GM23338 (cell line): ENCODE measurements around the gene CD244. TPM values are rescaled to one million over a fixed set of nuclear protein-coding genes. Genes with fewer than 3 reads are reported as not detected.

ENCODE experiments used
- ATAC-seq: fragments of 200-7000 bp; cut with Tn5 transposase; 3 replicates; pipeline ENCODE4 v1.9.1; 2020
- DNase-seq: peaks from one replicate; pipeline ENCODE4 v3.0.0-alpha.2; 2015; ENCODE audit warnings: low spot score
- H2AFZ ChIP-seq: fragments of 200-600 bp; sonication (generic); 2 replicates; pipeline ENCODE4 v1.8.0; 2016; ENCODE audit warnings: antibody characterized with exemption, mild to moderate bottlenecking, moderate library complexity
- H3F3A ChIP-seq: fragments of 200-600 bp; sonication (generic); replicated peaks from 2 replicates; pipeline ENCODE4 v1.8.0; 2017; ENCODE audit warnings: antibody characterized with exemption, mixed run types, low read depth
- H3K27ac ChIP-seq: fragments of 200-600 bp; sonication (generic); 2 replicates; pipeline ENCODE4 v1.6.1; 2016; ENCODE audit warnings: low read depth
- H3K27me3 ChIP-seq: fragments of 200-600 bp; sonication (generic); 2 replicates; pipeline ENCODE4 v1.8.0; 2016; ENCODE audit warnings: mild to moderate bottlenecking, mixed run types, moderate library complexity; ENCODE audit not compliant: insufficient read depth
- H3K36me3 ChIP-seq: fragments of 200-600 bp; sonication (generic); 2 replicates; pipeline ENCODE4 v1.8.0; 2016; ENCODE audit warnings: mild to moderate bottlenecking; ENCODE audit not compliant: insufficient read depth
- H3K4me1 ChIP-seq: fragments of 200-600 bp; sonication (generic); 2 replicates; pipeline ENCODE4 v1.8.0; 2016; ENCODE audit warnings: mild to moderate bottlenecking, moderate library complexity; ENCODE audit not compliant: insufficient read depth
- H3K4me2 ChIP-seq: fragments of 200-600 bp; sonication (generic); 2 replicates; pipeline ENCODE4 v1.7.1; 2017; ENCODE audit warnings: mixed run types
- H3K4me3 ChIP-seq: fragments of 200-600 bp; sonication (generic); 2 replicates; pipeline ENCODE4 v1.6.1; 2016; ENCODE audit warnings: mixed run types
- H3K79me2 ChIP-seq: fragments of 200-600 bp; sonication (generic); replicated peaks from 2 replicates; pipeline ENCODE4 v1.8.0; 2017; ENCODE audit warnings: mild to moderate bottlenecking; ENCODE audit not compliant: insufficient read depth
- H3K9me2 ChIP-seq: fragments of 200-600 bp; sonication (generic); 2 replicates; pipeline ENCODE4 v1.8.0; 2017; ENCODE audit not compliant: insufficient read depth
- H4K20me1 ChIP-seq: fragments of 200-600 bp; sonication (generic); replicated peaks from 2 replicates; pipeline ENCODE4 v1.8.0; 2017; ENCODE audit warnings: mild to moderate bottlenecking; ENCODE audit not compliant: insufficient read depth
- H3K27ac Mint-ChIP-seq: 2 replicates; pipeline ENCODE4 v1.8.0; 2020; ENCODE audit warnings: inconsistent platforms, mild to moderate bottlenecking, moderate library complexity, mixed read lengths
- H3K27me3 Mint-ChIP-seq: 3 replicates; pipeline ENCODE4 v1.8.0; 2022; ENCODE audit warnings: low read depth, mild to moderate bottlenecking, moderate library complexity, mixed read lengths, inconsistent platforms; ENCODE audit not compliant: insufficient read depth, poor library complexity
- H3K36me3 Mint-ChIP-seq: 3 replicates; pipeline ENCODE4 v1.8.0; 2021; ENCODE audit warnings: low read depth, mild to moderate bottlenecking, inconsistent platforms, moderate library complexity, mixed read lengths
- H3K4me1 Mint-ChIP-seq: 3 replicates; pipeline ENCODE4 v1.8.0; 2020; ENCODE audit warnings: mild to moderate bottlenecking, inconsistent platforms, mixed read lengths
- H3K4me3 Mint-ChIP-seq: 3 replicates; pipeline ENCODE4 v1.8.0; 2021; ENCODE audit warnings: moderate library complexity, mild to moderate bottlenecking, inconsistent platforms, mixed read lengths
- H3K9me3 Mint-ChIP-seq: 3 replicates; pipeline ENCODE4 v1.8.0; 2020; ENCODE audit warnings: moderate library complexity, mild to moderate bottlenecking, inconsistent platforms, mixed read lengths
- CTCF ChIP-seq, 2 experiments: fragments of 200-600 bp in 1 of 2; sonication (generic) in 1 of 2; conservative IDR thresholded peaks; 2 replicates each; pipeline versions ENCODE4 v1.5.1 to v1.6.1; 2016 to 2017; ENCODE audit warnings: antibody characterized with exemption in 2 of 2, low read depth in 2 of 2, mild to moderate bottlenecking in 2 of 2, moderate library complexity in 1 of 2
- EZH2 ChIP-seq: fragments of 200-600 bp; sonication (generic); IDR thresholded peaks from one replicate; pipeline ENCODE4 v1.8.0; 2017; ENCODE audit warnings: antibody characterized with exemption, mild to moderate bottlenecking, low read depth; ENCODE audit not compliant: unreplicated experiment
- EZH2phosphoT487 ChIP-seq: fragments of 200-600 bp; sonication (generic); IDR thresholded peaks from one replicate; pipeline ENCODE4 v1.8.1; 2018; ENCODE audit warnings: antibody characterized with exemption; ENCODE audit not compliant: unreplicated experiment
- JUNB ChIP-seq: IDR thresholded peaks from one replicate; pipeline ENCODE4 v1.6.1; 2016; ENCODE audit warnings: antibody characterized with exemption; ENCODE audit not compliant: unreplicated experiment
- ZNF114 ChIP-seq: fragments of 250-450 bp; sonication (Bioruptor Pico); IDR thresholded peaks from 2 replicates; pipeline ENCODE4 v1.5.0; 2020; ENCODE audit warnings: mild to moderate bottlenecking, moderate library complexity
- polyA plus RNA-seq: library from polyadenylated mRNA; unstranded; fragments of >200 nt; fragmentation: Nextera tagmentation; extraction: Ambion mirVana; gene quantifications from 2 replicates; pipeline ENCODE4 v1.2.1, GENCODE V29; 2016
- total RNA-seq: library from RNA; depleted of rRNA; stranded (reverse); fragments of >200 nt; shearing (Covaris generic); gene quantifications from 2 replicates; pipeline ENCODE4 v1.2.3, GENCODE V29; 2014
- TF ChIP-seq, protein P1 (sequence below): IDR thresholded peaks from 2 replicates; pipeline ENCODE4 v1.6.1; 2016; ENCODE audit warnings: antibody characterized with exemption

CD244 gene
- total and polyA plus RNA-seq, 2 experiments from 2014 or later = not detected

DNA sequence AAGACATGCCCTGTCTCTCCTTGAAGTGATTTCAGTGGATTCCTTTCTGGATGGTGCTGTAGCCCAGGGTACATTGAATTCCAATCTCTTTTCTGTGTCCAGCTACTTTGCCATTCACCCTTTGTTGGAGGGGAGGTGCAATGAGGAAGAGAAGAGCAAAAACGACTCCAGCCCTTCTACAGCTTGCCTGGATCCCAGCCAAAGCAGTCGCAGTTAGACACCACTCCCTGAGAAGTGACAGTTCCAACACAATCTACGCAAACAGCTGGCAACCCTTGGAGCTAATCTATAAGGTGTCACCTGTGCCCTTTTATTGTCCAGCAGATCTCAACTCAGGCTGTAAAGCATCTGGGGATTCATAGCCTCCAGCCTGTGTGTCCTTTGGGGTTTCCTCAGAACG lies 4.6 kb downstream of the CD244 start (continued):
- TF ChIP-seq, protein P1, sequence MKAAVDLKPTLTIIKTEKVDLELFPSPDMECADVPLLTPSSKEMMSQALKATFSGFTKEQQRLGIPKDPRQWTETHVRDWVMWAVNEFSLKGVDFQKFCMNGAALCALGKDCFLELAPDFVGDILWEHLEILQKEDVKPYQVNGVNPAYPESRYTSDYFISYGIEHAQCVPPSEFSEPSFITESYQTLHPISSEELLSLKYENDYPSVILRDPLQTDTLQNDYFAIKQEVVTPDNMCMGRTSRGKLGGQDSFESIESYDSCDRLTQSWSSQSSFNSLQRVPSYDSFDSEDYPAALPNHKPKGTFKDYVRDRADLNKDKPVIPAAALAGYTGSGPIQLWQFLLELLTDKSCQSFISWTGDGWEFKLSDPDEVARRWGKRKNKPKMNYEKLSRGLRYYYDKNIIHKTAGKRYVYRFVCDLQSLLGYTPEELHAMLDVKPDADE = no peak
- no peak for TF ChIP-seq EZH2phosphoT487

DNA sequence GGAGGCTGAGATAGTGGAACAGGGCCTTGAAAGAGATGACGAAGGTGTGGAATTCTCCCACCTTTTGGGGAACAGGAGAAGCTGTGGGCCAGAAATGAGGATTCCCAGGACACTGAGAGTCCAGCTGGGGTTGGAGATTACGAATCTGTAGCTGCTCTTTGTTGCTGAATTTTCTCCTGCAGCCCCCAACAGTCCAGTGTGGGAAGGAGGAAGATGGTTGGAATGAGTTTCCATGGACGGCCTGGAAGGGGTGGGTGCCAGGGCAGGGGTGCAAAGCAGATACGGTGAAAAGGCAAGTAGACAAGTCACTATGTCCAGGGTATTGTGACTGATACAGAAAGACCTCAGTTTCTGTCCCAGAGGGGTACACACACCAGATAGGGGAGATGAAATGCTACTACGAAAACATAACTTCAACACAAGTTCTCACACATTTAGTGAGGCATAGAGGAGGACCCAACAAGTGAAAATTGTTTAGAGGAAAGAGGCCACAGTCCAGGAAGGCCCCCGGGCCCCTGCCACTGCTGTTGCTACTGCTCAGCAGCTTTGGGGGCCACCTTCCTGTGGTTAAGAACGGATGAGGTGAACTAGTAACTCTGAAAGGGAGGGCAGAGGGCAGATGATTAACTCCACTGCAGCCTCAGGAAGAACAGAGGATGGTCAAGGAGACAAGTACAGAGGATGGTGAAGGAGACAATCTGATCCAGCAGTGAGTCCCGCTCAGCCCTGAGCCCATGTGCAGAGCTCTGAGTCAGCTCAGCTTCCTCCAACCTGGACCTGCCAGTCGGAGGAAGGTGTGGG lies 7.3 kb downstream of the CD244 start:
- DNase-seq (no peak), ATAC-seq (no peak)
- TF ChIP-seq JUNB = no peak
- TF ChIP-seq, protein P1 = no peak
- no peaks in the 10 kb centered on the region for H3K79me2 ChIP-seq
- no peaks in the 10 kb centered on the region for H3K36me3 ChIP-seq
- Mint-ChIP-seq H3K4me3 (no peak overlapping the region), H3K27me3 (peaks cover 2% of the 10 kb centered on the region), H3K9me3 (no peaks in the 10 kb centered on the region), H3K36me3 (no peaks in the 10 kb centered on the region), H3K4me1 (no peaks in the 10 kb centered on the region), H3K27ac (no peak overlapping the region)
- H3K4me2 ChIP-seq = no peak overlapping the region
- H3F3A ChIP-seq = no peaks in the 10 kb centered on the region
- H3K4me3 ChIP-seq = no peak overlapping the region
- H3K9me2 ChIP-seq = 0 out of 2 replicates have a peak, but pooled peaks cover 3% of the 10 kb centered on the region
- H2AFZ ChIP-seq = no peak overlapping the region
- no peaks in the 10 kb centered on the region for H3K4me1 ChIP-seq
- H4K20me1 ChIP-seq = no peaks in the 10 kb centered on the region
- H3K27me3 ChIP-seq = no peaks in the 10 kb centered on the region
- no peak overlapping the region for H3K27ac ChIP-seq

DNA sequence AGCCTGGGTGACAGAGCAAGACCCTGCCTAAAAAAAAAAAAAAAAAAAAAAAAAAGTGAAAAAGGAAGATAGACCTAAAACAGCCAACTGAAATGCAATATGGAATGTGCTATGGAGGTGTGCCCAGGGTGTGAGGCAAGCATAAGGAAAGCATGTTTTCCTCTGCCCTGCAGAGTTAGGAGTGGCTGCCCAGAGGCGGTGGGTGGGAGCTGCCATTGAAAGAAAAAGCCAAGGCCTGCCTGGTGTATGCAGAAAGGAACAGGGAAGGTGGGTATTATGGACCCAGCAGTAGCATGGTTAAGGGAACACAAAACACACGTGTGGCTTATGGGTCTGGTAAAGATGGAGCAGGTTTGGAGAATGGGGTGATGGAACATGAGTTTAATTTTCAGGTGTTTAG lies 8.9 kb downstream of the CD244 start:
- H3K4me3 Mint-ChIP-seq = no peak overlapping the region
- no peaks in the 10 kb centered on the region for H3K4me1 Mint-ChIP-seq
- Histone ChIP-seq H3K4me1 (no peaks in the 10 kb centered on the region), H3K27me3 (no peaks in the 10 kb centered on the region), H3K4me3 (no peak overlapping the region), H3K4me2 (no peak overlapping the region), H3K79me2 (no peaks in the 10 kb centered on the region), H4K20me1 (no peaks in the 10 kb centered on the region), H3K27ac (no peak overlapping the region), H3K36me3 (no peaks in the 10 kb centered on the region), H2AFZ (no peak overlapping the region), H3K9me2 (peaks cover 4% of the 10 kb centered on the region; the same call in 1 of the 2 replicates), H3F3A (no peaks in the 10 kb centered on the region)
- H3K27me3 Mint-ChIP-seq = no peaks in the 10 kb centered on the region
- no peak for ATAC-seq
- TF ChIP-seq ZNF114 (CRISPR knock-in tag) = no peak
- no peak for TF ChIP-seq JUNB
- no peak for TF ChIP-seq EZH2
- TF ChIP-seq CTCF (conservative IDR thresholded peaks at IDR 0.05; ENCODE audit: low read depth in 2 of 2) = no peak
- no peak overlapping the region for H3K27ac Mint-ChIP-seq
- H3K36me3 Mint-ChIP-seq = no peaks in the 10 kb centered on the region
- no peaks in the 10 kb centered on the region for H3K9me3 Mint-ChIP-seq
- no peak for DNase-seq
